GM18873 (cell line): ENCODE measurements around the gene OBI1.

ENCODE experiments used
- ATAC-seq: cut with Tn5 transposase; IDR thresholded peaks from one replicate; pipeline ENCODE4 v1.9.1; 2021; ENCODE audit warnings: mild to moderate bottlenecking, moderate library complexity, moderate number of reproducible peaks; ENCODE audit not compliant: unreplicated experiment, low FRiP score

Gene OBI1

GRCh38 chr13:78593129-78593528, 65.8 kb downstream of the OBI1 start:
- ATAC-seq, result no peak

DNA sequence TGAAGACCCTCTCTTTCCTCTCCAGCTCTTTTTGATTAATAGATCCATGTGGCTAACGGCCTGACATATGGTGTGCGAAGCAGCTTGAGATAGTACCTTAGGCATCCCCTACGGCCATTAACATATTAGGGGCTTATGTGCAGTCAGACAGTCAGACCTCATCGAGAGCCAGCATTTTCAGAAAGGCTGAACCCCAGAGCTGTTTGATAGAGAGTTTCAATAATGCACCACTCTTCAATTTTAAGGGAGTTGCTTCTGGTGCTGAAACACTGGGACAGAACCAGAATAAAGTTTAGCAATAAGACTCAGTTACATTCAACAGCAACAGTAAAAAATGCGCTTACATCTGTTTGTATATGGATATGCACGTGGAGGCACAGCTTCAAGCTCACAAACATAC, 66.4 kb downstream of the OBI1 start:
- ATAC-seq, result no peak

GRCh38 chr13:78589206-78589605, 69.7 kb downstream of the OBI1 start:
- no peak for ATAC-seq

DNA sequence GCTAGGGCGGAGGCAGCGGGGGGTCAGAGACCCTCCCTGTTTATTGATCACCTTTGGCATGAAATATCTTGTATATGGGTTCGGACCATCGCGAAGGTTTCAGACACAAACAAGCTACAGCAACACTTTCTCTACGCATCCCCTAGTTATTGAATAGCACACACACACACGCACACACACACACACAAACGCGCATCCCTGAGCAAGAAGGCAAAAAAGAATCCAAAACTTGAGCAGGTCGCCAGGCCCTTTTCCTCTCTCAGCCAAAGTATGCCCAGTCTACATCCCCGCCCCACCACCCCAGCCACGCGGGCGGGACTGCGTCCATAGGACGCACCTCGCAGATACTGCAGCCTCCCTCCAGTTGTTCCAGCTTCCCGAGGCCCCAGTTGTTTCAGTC, 71.6 kb downstream of the OBI1 start:
- ATAC-seq, result no peak

GRCh38 chr13:78586706-78587105, 72.2 kb downstream of the OBI1 start:
- no peak for ATAC-seq

GRCh38 chr13:78576261-78576660, 82.7 kb downstream of the OBI1 start:
- no peak for ATAC-seq

DNA sequence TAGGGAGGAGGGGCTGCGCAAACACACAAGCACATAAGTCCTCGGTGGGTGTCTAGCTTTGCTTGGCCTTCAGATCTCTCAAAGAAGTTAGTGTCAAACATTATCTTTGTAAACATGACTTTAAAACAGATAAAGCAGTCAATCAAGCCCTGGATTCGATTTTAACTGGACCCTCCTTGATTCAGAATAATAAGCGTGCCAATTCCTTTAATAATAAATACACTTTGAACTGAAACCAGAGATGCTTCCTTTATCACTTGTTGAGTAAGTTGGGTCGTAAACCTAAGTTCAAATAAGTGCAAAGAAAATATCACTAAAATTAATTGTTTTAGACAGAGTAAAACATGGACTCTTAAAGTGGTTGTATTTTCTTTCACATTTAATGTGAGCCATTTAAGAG, 86.5 kb downstream of the OBI1 start:
- no peak for ATAC-seq

- no peak for ATAC-seq
Observed at GRCh38 chr13:78569029-78569428, 89.9 kb downstream of the OBI1 start.

- ATAC-seq, result no peak
Observed at GRCh38 chr13:78566631-78567030, 92.3 kb downstream of the OBI1 start.
